ENCODE data around the gene WNT7B. TPM values are rescaled to one million over a fixed set of nuclear protein-coding genes. Genes with fewer than 3 reads are reported as not detected.

The WNT7B gene
- total and polyA plus RNA-seq, 2 experiments from 2014 or later, result 0.10 TPM; not detected in 1

DNA sequence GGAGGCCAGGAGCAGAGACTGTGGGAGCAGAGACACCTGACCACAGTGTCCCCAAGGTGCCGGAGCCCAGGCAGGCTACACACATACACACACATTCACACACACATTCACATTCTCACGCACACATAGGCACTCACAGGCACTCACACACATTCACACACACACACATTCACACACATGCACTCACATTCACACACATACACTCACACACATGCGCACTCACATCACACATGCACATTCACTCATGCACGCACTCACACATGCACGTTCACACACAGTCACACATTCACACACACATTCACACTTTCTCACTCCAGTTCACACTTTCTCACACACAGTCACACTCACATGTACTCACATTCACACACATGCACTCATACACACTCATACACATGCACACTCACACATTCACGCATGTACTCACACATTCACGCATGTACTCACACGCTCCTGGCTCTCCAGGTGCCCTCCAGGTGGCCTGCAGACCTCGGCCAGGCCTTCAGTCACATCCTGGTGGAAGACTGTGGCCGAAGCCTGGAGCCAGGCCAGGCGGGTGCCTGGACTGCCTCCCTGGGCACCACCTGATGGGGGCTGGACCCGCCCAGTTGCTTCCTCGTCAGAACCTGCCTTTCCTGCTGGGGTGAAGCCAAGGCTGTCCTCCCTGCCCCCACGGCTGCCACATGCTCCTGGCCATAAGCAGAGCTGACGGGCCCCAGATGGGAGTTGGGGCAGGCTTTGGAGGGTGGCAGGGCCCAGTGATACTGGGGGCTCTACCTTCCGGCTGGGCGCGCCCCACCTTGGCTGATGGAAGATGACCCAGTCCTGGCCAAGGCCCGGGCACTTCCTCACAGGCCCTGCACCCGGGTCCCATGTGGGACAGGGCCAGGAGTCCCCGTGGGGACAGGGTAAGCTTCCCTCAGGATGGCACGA, 89.5 kb downstream of the WNT7B start:
- H3K36me3 Mint-ChIP-seq (ENCODE audit: low read depth), result no peaks in the 10 kb centered on the region
- Histone ChIP-seq H3F3A (replicated peaks; ENCODE audit: low read depth) (no peaks in the 10 kb centered on the region), H3K36me3 (ENCODE audit: insufficient read depth) (no peaks in the 10 kb centered on the region), H3K4me2 (no peak overlapping the region), H3K79me2 (replicated peaks; ENCODE audit: insufficient read depth) (no peaks in the 10 kb centered on the region), H2AFZ (no peak overlapping the region), H4K20me1 (replicated peaks; ENCODE audit: insufficient read depth) (no peaks in the 10 kb centered on the region), H3K4me3 (no peak overlapping the region), H3K27me3 (ENCODE audit: insufficient read depth) (no peaks in the 10 kb centered on the region), H3K27ac (ENCODE audit: low read depth) (no peak overlapping the region), H3K4me1 (ENCODE audit: insufficient read depth) (no peaks in the 10 kb centered on the region), H3K9me2 (ENCODE audit: insufficient read depth) (no peaks in the 10 kb centered on the region)
- H3K27ac Mint-ChIP-seq, result no peak overlapping the region
- H3K4me3 Mint-ChIP-seq, result no peak overlapping the region
- no peaks in the 10 kb centered on the region for H3K4me1 Mint-ChIP-seq
- H3K9me3 Mint-ChIP-seq, result no peaks in the 10 kb centered on the region; the same call in 2 of the 3 replicates
- peaks cover 14% of the 10 kb centered on the region for H3K27me3 Mint-ChIP-seq (ENCODE audit: insufficient read depth, low read depth, poor library complexity)
- ATAC-seq, result no peak
- DNase-seq (ENCODE audit: low spot score), result no peak
- no peak for TF ChIP-seq CREB1 (CRISPR knock-in tag; IDR thresholded peaks at IDR 0.05; ENCODE audit: low read depth)
- no peak for TF ChIP-seq ZNF114 (CRISPR knock-in tag; IDR thresholded peaks at IDR 0.05)
- TF ChIP-seq NANOG (IDR thresholded peaks at IDR 0.05; ENCODE audit: borderline replicate concordance), result no peak
- no peak for TF ChIP-seq EZH2 (IDR thresholded peaks at IDR 0.05; ENCODE audit: low read depth, unreplicated experiment)
- no peak for TF ChIP-seq JUNB (IDR thresholded peaks at IDR 0.05; ENCODE audit: unreplicated experiment)
- no peak for TF ChIP-seq EZH2phosphoT487 (IDR thresholded peaks at IDR 0.05; ENCODE audit: unreplicated experiment)
- no peak for TF ChIP-seq CTCF (conservative IDR thresholded peaks at IDR 0.05; ENCODE audit: low read depth in 2 of 2)
- TF ChIP-seq ZNF331 (CRISPR knock-in tag; IDR thresholded peaks at IDR 0.05; ENCODE audit: low read depth), result no peak
- TF ChIP-seq STAT1 (IDR thresholded peaks at IDR 0.05; ENCODE audit: unreplicated experiment), result no peak

DNA sequence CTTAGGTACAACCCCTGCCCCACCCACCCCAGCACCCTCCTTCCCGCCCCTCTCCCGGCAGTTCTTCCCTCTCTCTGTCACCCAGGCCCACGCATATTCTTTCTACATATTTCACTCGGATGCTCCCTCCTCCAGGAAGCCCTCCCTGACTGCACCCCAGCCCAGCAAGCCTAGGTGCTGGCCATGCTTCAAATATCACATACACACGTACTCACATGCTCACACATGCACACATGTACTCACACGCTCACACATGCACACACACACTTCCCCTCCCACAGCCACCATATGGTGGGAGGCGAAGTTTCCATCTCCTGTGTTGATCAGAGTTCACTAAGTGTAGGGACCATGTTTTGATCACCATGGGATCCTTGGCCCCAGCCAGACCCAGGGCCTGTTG, 90.4 kb downstream of the WNT7B start:
- Mint-ChIP-seq H3K36me3 (ENCODE audit: low read depth) (no peaks in the 10 kb centered on the region), H3K4me3 (no peak overlapping the region), H3K9me3 (no peaks in the 10 kb centered on the region; the same call in 2 of the 3 replicates), H3K27ac (no peak overlapping the region), H3K4me1 (no peaks in the 10 kb centered on the region), H3K27me3 (ENCODE audit: insufficient read depth, low read depth, poor library complexity) (peaks cover 19% of the 10 kb centered on the region)
- no peak overlapping the region for H3K4me2 ChIP-seq
- H3K4me3 ChIP-seq, result no peak overlapping the region
- DNase-seq (ENCODE audit: low spot score), result no peak
- no peaks in the 10 kb centered on the region for H3K36me3 ChIP-seq (ENCODE audit: insufficient read depth)
- H3F3A ChIP-seq (replicated peaks; ENCODE audit: low read depth), result no peaks in the 10 kb centered on the region
- no peaks in the 10 kb centered on the region for H3K9me2 ChIP-seq (ENCODE audit: insufficient read depth)
- no peak for ATAC-seq
- no peaks in the 10 kb centered on the region for H3K27me3 ChIP-seq (ENCODE audit: insufficient read depth)
- no peaks in the 10 kb centered on the region for H3K79me2 ChIP-seq (replicated peaks; ENCODE audit: insufficient read depth)
- H4K20me1 ChIP-seq (replicated peaks; ENCODE audit: insufficient read depth), result no peaks in the 10 kb centered on the region
- H3K27ac ChIP-seq (ENCODE audit: low read depth), result no peak overlapping the region
- H3K4me1 ChIP-seq (ENCODE audit: insufficient read depth), result no peaks in the 10 kb centered on the region; the same call in 1 of the 2 replicates
- no peak overlapping the region for H2AFZ ChIP-seq
- no peak for TF ChIP-seq CREB1 (CRISPR knock-in tag; IDR thresholded peaks at IDR 0.05; ENCODE audit: low read depth)
- no peak for TF ChIP-seq EZH2phosphoT487 (IDR thresholded peaks at IDR 0.05; ENCODE audit: unreplicated experiment)
- TF ChIP-seq EZH2 (IDR thresholded peaks at IDR 0.05; ENCODE audit: low read depth, unreplicated experiment), result no peak
- no peak for TF ChIP-seq STAT1 (IDR thresholded peaks at IDR 0.05; ENCODE audit: unreplicated experiment)
- TF ChIP-seq ZNF462 (CRISPR knock-in tag; IDR thresholded peaks at IDR 0.05), result no peak
- TF ChIP-seq, protein P1, sequence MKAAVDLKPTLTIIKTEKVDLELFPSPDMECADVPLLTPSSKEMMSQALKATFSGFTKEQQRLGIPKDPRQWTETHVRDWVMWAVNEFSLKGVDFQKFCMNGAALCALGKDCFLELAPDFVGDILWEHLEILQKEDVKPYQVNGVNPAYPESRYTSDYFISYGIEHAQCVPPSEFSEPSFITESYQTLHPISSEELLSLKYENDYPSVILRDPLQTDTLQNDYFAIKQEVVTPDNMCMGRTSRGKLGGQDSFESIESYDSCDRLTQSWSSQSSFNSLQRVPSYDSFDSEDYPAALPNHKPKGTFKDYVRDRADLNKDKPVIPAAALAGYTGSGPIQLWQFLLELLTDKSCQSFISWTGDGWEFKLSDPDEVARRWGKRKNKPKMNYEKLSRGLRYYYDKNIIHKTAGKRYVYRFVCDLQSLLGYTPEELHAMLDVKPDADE (IDR thresholded peaks at IDR 0.05), result no peak
- TF ChIP-seq POLR2AphosphoS5 (IDR thresholded peaks at IDR 0.05; ENCODE audit: low read depth), result no peak
- TF ChIP-seq JUNB (IDR thresholded peaks at IDR 0.05; ENCODE audit: unreplicated experiment), result no peak

Measured in GM23338 (cell line).